SK-N-SH treated with all-trans-retinoic acid at 6 μM for 48 hours (cell line): ENCODE measurements around the gene POU3F1.

ENCODE experiments used
- ATAC-seq: fragments of 200-7000 bp; cut with Tn5 transposase; 3 replicates; pipeline ENCODE4 v1.9.1; 2020; ENCODE audit warnings: mild to moderate bottlenecking, moderate library complexity
- ARNTL ChIP-seq: fragments of 450-650 bp; formaldehyde crosslinking; IDR thresholded peaks from 2 replicates; pipeline ENCODE4 v1.5.0; 2020; ENCODE audit warnings: low read depth, mild to moderate bottlenecking, moderate library complexity, borderline replicate concordance
- BACH2 ChIP-seq: fragments of 250-450 bp; sonication (Bioruptor Pico); IDR thresholded peaks from 2 replicates; pipeline ENCODE4 v1.9.0; 2021; ENCODE audit warnings: mild to moderate bottlenecking, borderline replicate concordance
- CREB5 ChIP-seq: fragments of 250-450 bp; sonication (Bioruptor Pico); IDR thresholded peaks from 2 replicates; pipeline ENCODE4 v1.5.1; 2020; ENCODE audit warnings: low read depth, mild to moderate bottlenecking, moderate library complexity
- CSDC2 ChIP-seq: fragments of 250-450 bp; sonication (Bioruptor Pico); IDR thresholded peaks from 2 replicates; pipeline ENCODE4 v1.5.0; 2020; ENCODE audit warnings: mild to moderate bottlenecking, moderate library complexity
- CSRNP3 ChIP-seq: fragments of 250-450 bp; sonication (Bioruptor Pico); IDR thresholded peaks from 2 replicates; pipeline ENCODE4 v1.5.1; 2021; ENCODE audit warnings: mild to moderate bottlenecking, moderate library complexity
- GLIS3 ChIP-seq: fragments of 250-450 bp; sonication (Bioruptor Pico); IDR thresholded peaks from 2 replicates; pipeline ENCODE4 v1.5.0; 2020; ENCODE audit warnings: mild to moderate bottlenecking, moderate library complexity
- ISL1 ChIP-seq: fragments of 250-450 bp; sonication (Bioruptor Pico); IDR thresholded peaks from 2 replicates; pipeline ENCODE4 v2.1.2; 2022; ENCODE audit warnings: mild to moderate bottlenecking, moderate library complexity
- OSR1 ChIP-seq: fragments of 250-450 bp; sonication (Bioruptor Pico); IDR thresholded peaks from 2 replicates; pipeline ENCODE4 v1.8.0; 2022; ENCODE audit warnings: moderate library complexity, mild to moderate bottlenecking, inconsistent platforms
- PATZ1 ChIP-seq: fragments of 250-450 bp; sonication (Bioruptor Pico); IDR thresholded peaks from 2 replicates; pipeline ENCODE4 v1.8.0; 2020; ENCODE audit warnings: mild to moderate bottlenecking, moderate library complexity, borderline replicate concordance
- PPARA ChIP-seq: fragments of 250-450 bp; sonication (Bioruptor Pico); IDR thresholded peaks from 2 replicates; pipeline ENCODE4 v1.5.0; 2020; ENCODE audit warnings: mild to moderate bottlenecking, borderline replicate concordance
- RARB ChIP-seq: fragments of 250-450 bp; sonication (Bioruptor Pico); IDR thresholded peaks from 2 replicates; pipeline ENCODE4 v1.8.0; 2021; ENCODE audit warnings: mild to moderate bottlenecking, moderate library complexity
- SNAI2 ChIP-seq: fragments of 250-450 bp; sonication (Bioruptor Pico); IDR thresholded peaks from 2 replicates; pipeline ENCODE4 v1.5.0; 2020; ENCODE audit warnings: mild to moderate bottlenecking, moderate library complexity
- TCF4 ChIP-seq: fragments of 250-450 bp; sonication (Bioruptor Pico); IDR thresholded peaks from 2 replicates; pipeline ENCODE4 v1.8.0; 2021; ENCODE audit warnings: mild to moderate bottlenecking, moderate library complexity, borderline replicate concordance
- TOX ChIP-seq: fragments of 250-450 bp; sonication (Bioruptor Pico); IDR thresholded peaks from 2 replicates; pipeline ENCODE4 v1.8.0; 2021; ENCODE audit warnings: mild to moderate bottlenecking, moderate library complexity, borderline replicate concordance
- TSHZ2 ChIP-seq: fragments of 250-450 bp; sonication (Bioruptor Pico); IDR thresholded peaks from 2 replicates; pipeline ENCODE4 v1.5.0; 2020; ENCODE audit warnings: mild to moderate bottlenecking, moderate library complexity
- ZFP3 ChIP-seq: fragments of 250-450 bp; sonication (Bioruptor Pico); IDR thresholded peaks from 2 replicates; pipeline ENCODE4 v1.5.0; 2020; ENCODE audit warnings: mild to moderate bottlenecking, moderate library complexity
- ZFP30 ChIP-seq: fragments of 450-650 bp; formaldehyde crosslinking; IDR thresholded peaks from 2 replicates; pipeline ENCODE4 v1.5.0; 2022; ENCODE audit warnings: mild to moderate bottlenecking, moderate library complexity
- ZNF565 ChIP-seq: fragments of 450-650 bp; formaldehyde crosslinking; conservative IDR thresholded peaks from 2 replicates; pipeline ENCODE4 v1.5.0; 2020; ENCODE audit warnings: low read depth, mild to moderate bottlenecking, moderate library complexity
- ZNF70 ChIP-seq: fragments of 450-650 bp; formaldehyde crosslinking; IDR thresholded peaks from 2 replicates; pipeline ENCODE4 v1.5.0; 2020; ENCODE audit warnings: mild to moderate bottlenecking, moderate library complexity
- ZNF8 ChIP-seq: fragments of 450-650 bp; formaldehyde crosslinking; IDR thresholded peaks from 2 replicates; pipeline ENCODE4 v1.5.0; 2020; ENCODE audit warnings: mild to moderate bottlenecking, moderate library complexity

POU3F1 gene

GRCh38 chr1:37999430-38000232, 47.0 kb downstream of the POU3F1 start:
- no peak for TF ChIP-seq OSR1
- TF ChIP-seq SNAI2 (CRISPR knock-in tag): 0 out of 2 replicates have a peak, but pooled peaks have one; percentile 49
- no peak for TF ChIP-seq ZFP30 (CRISPR knock-in tag)
- no peak for TF ChIP-seq CSDC2 (CRISPR knock-in tag)
- no peak for TF ChIP-seq GLIS3 (CRISPR knock-in tag)
- TF ChIP-seq PATZ1 (CRISPR knock-in tag): no peak
- no peak for TF ChIP-seq PPARA (CRISPR knock-in tag)
- ATAC-seq: peak; percentile 32

- ATAC-seq: no peak
These were observed 47.6 kb downstream of the POU3F1 start for GRCh38 chr1:37998913-37999429.

GRCh38 chr1:37998089-37998808, 48.3 kb downstream of the POU3F1 start:
- no peak for ATAC-seq
- TF ChIP-seq ZNF70 (no peak), TSHZ2 (no peak), ISL1 (CRISPR knock-in tag) (no peak), ZFP30 (CRISPR knock-in tag) (no peak), PATZ1 (CRISPR knock-in tag) (no peak), GLIS3 (CRISPR knock-in tag) (no peak), OSR1 (no peak), ZNF565 (CRISPR knock-in tag) (no peak), TOX (CRISPR knock-in tag) (no peak), TCF4 (CRISPR knock-in tag) (no peak), CSDC2 (CRISPR knock-in tag) (no peak), RARB (no peak), CREB5 (CRISPR knock-in tag) (no peak)

More at GRCh38 chr1:37998913-37999429, 47.6 kb downstream of the POU3F1 start:
- TF ChIP-seq ZNF565 (CRISPR knock-in tag) (no peak), ISL1 (CRISPR knock-in tag) (no peak), BACH2 (CRISPR knock-in tag) (no peak), ZNF70 (no peak), RARB (no peak), CSRNP3 (CRISPR knock-in tag) (no peak), ARNTL (CRISPR knock-in tag) (no peak), GLIS3 (CRISPR knock-in tag) (no peak), ZFP3 (CRISPR knock-in tag) (no peak), CREB5 (CRISPR knock-in tag) (no peak), ZNF8 (no peak), TCF4 (CRISPR knock-in tag) (no peak)
